GM12878 (cell line): ENCODE measurements around the gene ABCB9. TPM values are rescaled to one million over a fixed set of nuclear protein-coding genes. Genes with fewer than 3 reads are reported as not detected.

Source experiments
- ATAC-seq: fragments of 200-7000 bp; cut with Tn5 transposase; 3 replicates; pipeline ENCODE4 v1.9.1; 2020; ENCODE audit warnings: mild to moderate bottlenecking, moderate library complexity
- BruUV-seq: library from RNA; stranded (reverse); fragments of 400-500 nt; replicated peaks from 2 replicates; lab custom pipeline; 2021; lab: Mats Ljungman, UMichigan
- CTCF ChIA-PET: fragments of 300-600 bp; sonication (Branson Sonifier 250); formaldehyde crosslinking; extraction: SDS; loops from one replicate; lab custom pipeline; 2021; ENCODE audit warnings: inconsistent platforms; lab: Yijun Ruan, JAX
- POLR2A ChIA-PET: fragments of 350-600 bp; formaldehyde crosslinking; extraction: SDS; loops from one replicate; lab custom pipeline; 2021; ENCODE audit warnings: inconsistent platforms; lab: Charles Lee
- RAD21 ChIA-PET: fragments of 300-600 bp; sonication (Branson Sonifier 250); formaldehyde crosslinking; loops from one replicate; lab custom pipeline; 2023; ENCODE audit warnings: antibody characterized with exemption; ENCODE audit not compliant: unreplicated experiment; lab: Charles Lee
- SMC1A ChIA-PET: fragments of 300-600 bp; sonication (Branson Sonifier 250); formaldehyde crosslinking; loops from one replicate; lab custom pipeline; 2023; ENCODE audit not compliant: unreplicated experiment, uncharacterized antibody; lab: Charles Lee
- DNase-seq: peaks from one replicate; pipeline ENCODE4 v3.0.0-alpha.2; 2011; ENCODE audit warnings: low read depth, low spot score
- FAIRE-seq: peaks from 3 replicates; lab custom pipeline; 2011; peaks lifted over from hg19 to GRCh38; lab: Jason Lieb, UNC
- H2AFZ ChIP-seq: 2 replicates; pipeline ENCODE4 v1.6.0; 2011; ENCODE audit warnings: low read depth, low read length, control low read depth; ENCODE audit not compliant: control insufficient read depth
- H3K27ac ChIP-seq: 2 replicates; pipeline ENCODE4 v1.5.1; 2011; ENCODE audit warnings: control low read depth; ENCODE audit not compliant: control insufficient read depth, insufficient read depth
- H3K27me3 ChIP-seq, 2 experiments: replicated peaks in 1 of 2; 2 replicates each; pipeline versions ENCODE4 v1.6.0 to v1.6.1; 2011; ENCODE audit warnings: low read length in 1 of 2; ENCODE audit not compliant: control insufficient read depth in 2 of 2, insufficient read depth in 2 of 2
- H3K36me3 ChIP-seq, 2 experiments: 2 replicates each; pipeline ENCODE4 v1.5.1; 2011; ENCODE audit warnings: low read length in 1 of 2; ENCODE audit not compliant: control insufficient read depth in 2 of 2, insufficient read depth in 2 of 2
- H3K4me1 ChIP-seq: 2 replicates; pipeline ENCODE4 v1.6.1; 2011; ENCODE audit warnings: mild to moderate bottlenecking, low read length, moderate library complexity, mixed read lengths; ENCODE audit not compliant: control insufficient read depth, insufficient read depth
- H3K4me2 ChIP-seq: 2 replicates; pipeline ENCODE4 v1.6.0; 2011; ENCODE audit warnings: control low read depth; ENCODE audit not compliant: control insufficient read depth, insufficient read depth
- H3K4me3 ChIP-seq: fragments of 200-600 bp; sonication (generic); 2 replicates; pipeline ENCODE4 v1.5.1; 2016
- H3K79me2 ChIP-seq: 2 replicates; pipeline ENCODE4 v1.6.0; 2011; ENCODE audit warnings: low read length; ENCODE audit not compliant: control insufficient read depth, insufficient read depth
- H3K9ac ChIP-seq: 2 replicates; pipeline ENCODE4 v1.8.0; 2011; ENCODE audit warnings: low read length, control low read depth, mixed read lengths; ENCODE audit not compliant: control insufficient read depth, insufficient read depth
- H3K9me3 ChIP-seq: replicated peaks from 3 replicates; pipeline ENCODE4 v1.5.1; 2011; ENCODE audit warnings: mild to moderate bottlenecking, low read length; ENCODE audit not compliant: control insufficient read depth, insufficient read depth
- H4K20me1 ChIP-seq: 2 replicates; pipeline ENCODE4 v1.6.0; 2011; ENCODE audit not compliant: control insufficient read depth, insufficient read depth
- IKZF1 ChIP-seq: fragments of 450-650 bp; conservative IDR thresholded peaks from 2 replicates; pipeline ENCODE4 v1.6.1; 2017; ENCODE audit warnings: antibody characterized with exemption, mild to moderate bottlenecking
- KLF5 ChIP-seq: fragments of 450-650 bp; IDR thresholded peaks from 2 replicates; pipeline ENCODE4 v1.6.1; 2014; ENCODE audit warnings: mild to moderate bottlenecking; ENCODE audit not compliant: partially characterized antibody
- NFYB ChIP-seq: IDR thresholded peaks from 2 replicates; pipeline ENCODE4 v1.6.1; 2011; ENCODE audit warnings: low read depth, mild to moderate bottlenecking, low read length, improper control_type of control experiment, moderate library complexity; ENCODE audit not compliant: insufficient read depth
- NR2F1 ChIP-seq: fragments of 450-650 bp; conservative IDR thresholded peaks from 2 replicates; pipeline ENCODE4 v1.6.1; 2017; ENCODE audit warnings: mild to moderate bottlenecking
- POU2F2 ChIP-seq: IDR thresholded peaks from 3 replicates; pipeline ENCODE4 v1.6.1; 2011; ENCODE audit warnings: low read depth, mild to moderate bottlenecking, low read length, borderline replicate concordance
- RAD51 ChIP-seq: fragments of 450-650 bp; IDR thresholded peaks from 2 replicates; pipeline ENCODE4 v1.6.1; 2016; ENCODE audit warnings: moderate library complexity, mild to moderate bottlenecking, inconsistent platforms
- SMAD1 ChIP-seq: fragments of 450-650 bp; IDR thresholded peaks from 2 replicates; pipeline ENCODE4 v1.6.1; 2018; ENCODE audit warnings: mild to moderate bottlenecking, low read depth; ENCODE audit not compliant: partially characterized antibody
- SUPT20H ChIP-seq: IDR thresholded peaks from 2 replicates; pipeline ENCODE4 v1.6.1; 2011; ENCODE audit warnings: low read depth, mild to moderate bottlenecking, low read length, moderate library complexity, borderline replicate concordance; ENCODE audit not compliant: control insufficient read depth
- YBX1 ChIP-seq: fragments of 450-650 bp; IDR thresholded peaks from 2 replicates; pipeline ENCODE4 v1.6.1; 2016; ENCODE audit warnings: antibody characterized with exemption
- ZBTB11 ChIP-seq: fragments of 450-650 bp; formaldehyde crosslinking; IDR thresholded peaks from 2 replicates; pipeline ENCODE4 v1.5.0; 2022; ENCODE audit warnings: mild to moderate bottlenecking, missing genetic modification characterization
- ZNF24 ChIP-seq: fragments of 450-650 bp; IDR thresholded peaks from 2 replicates; pipeline ENCODE4 v1.6.1; 2017; ENCODE audit warnings: antibody characterized with exemption, mild to moderate bottlenecking
- WGBS: methylation state at CpG from one replicate; pipeline ENCODE4 v1.1.6; 2016; ENCODE audit warnings: low lambda C conversion rate; ENCODE audit not compliant: insufficient replicate concordance, insufficient coverage; ENCODE audit errors: missing lambda C conversion rate; 5-methylcytosine and 5-hydroxymethylcytosine counted together
- in situ Hi-C: fragments of 300-500 bp; cut with MboI; formaldehyde crosslinking; loops from 9 replicates; pipeline ENCODE4 v1.14.3; 2018; ENCODE audit warnings: mixed read lengths
- intact Hi-C: fragments of 100-400 bp; cut with micrococcal nuclease; formaldehyde crosslinking; loops from one replicate; pipeline ENCODE4 v1.14.2; 2022; ENCODE audit not compliant: unreplicated experiment
- polyA plus RNA-seq, 11 experiments: library from polyadenylated mRNA; depleted of rRNA in 4 of 11; unstranded in 6 of 11; stranded (reverse) in 5 of 11; fragments of >200 nt; fragmentation: Nextera tagmentation in 4 of 11; fragmentation: Illumina TruSeq in 1 of 11; extraction: Ambion mirVana in 4 of 11; extraction: Trizol in 1 of 11; gene quantifications; 1 replicate in 1 of 11; 2 replicates in 10 of 11; pipeline versions ENCODE4 v1.2.1 to v1.2.3, GENCODE V29; 2011 to 2016; ENCODE audit warnings: inconsistent platforms in 2 of 11, missing spikeins in 2 of 11, low read depth in 1 of 11
- total RNA-seq, 4 experiments: library from RNA; depleted of rRNA in 3 of 4; stranded (reverse); fragments of >200 nt in 3 of 4; fragmentation: Illumina TruSeq in 1 of 4; extraction: Trizol in 1 of 4; gene quantifications; 2 replicates each; pipeline versions ENCODE4 v1.2.1 to v1.2.3, GENCODE V29; 2013 to 2021

The ABCB9 gene
- total and polyA plus RNA-seq, 10 of the 15 experiments (the other 5 are each of a cell fraction or from before 2014, with no cell fraction given), result 0.37 to 4.9 (median 3.1) TPM

- no peak overlapping the region for H3K4me2 ChIP-seq
- H2AFZ ChIP-seq, result no peak overlapping the region
- ChIA-PET RAD21 (no interaction called here), CTCF (no interaction called here), POLR2A (no interaction called here), SMC1A (no interaction called here)
- BruUV-seq, result no TSS peak
- FAIRE-seq (no peak), ATAC-seq (no peak), DNase-seq (no peak)
- H3K4me3 ChIP-seq, result no peak overlapping the region
- WGBS, result 86% methylated on average over 29 of the region's 40 CpGs
- H3K4me1 ChIP-seq, result peaks cover 10% of the 10 kb centered on the region
- no peaks in the 10 kb centered on the region for H3K9me3 ChIP-seq
- H3K79me2 ChIP-seq, result peaks cover 5% of the 10 kb centered on the region
- in situ Hi-C loops (no loop called here), intact Hi-C loops (no loop called here)
- H3K36me3 ChIP-seq, result peaks cover 0 to 2% of the 10 kb centered on the region in 2 experiments; a peak in 2 of 4 replicates
- H3K9ac ChIP-seq, result no peak overlapping the region
- H4K20me1 ChIP-seq, result no peaks in the 10 kb centered on the region
- no peaks in the 10 kb centered on the region; a peak in 1 of 4 replicates for H3K27me3 ChIP-seq
- H3K27ac ChIP-seq, result no peak overlapping the region
- TF ChIP-seq NR2F1, result no peak
- no peak for TF ChIP-seq ZNF24
- TF ChIP-seq IKZF1, result no peak
- TF ChIP-seq YBX1, result no peak
- no peak for TF ChIP-seq SMAD1
- TF ChIP-seq ZBTB11 (CRISPR knock-in tag), result no peak
- TF ChIP-seq NFYB, result no peak
- no peak for TF ChIP-seq POU2F2
- TF ChIP-seq KLF5, result no peak
- no peak for TF ChIP-seq RAD51
- no peak for TF ChIP-seq SUPT20H
These were observed 20.1 kb upstream of the ABCB9 start for GRCh38 chr12:122986258-122986871.
